Activated CD4-positive, alpha-beta T cell treated with anti-CD3 and anti-CD28 coated beads for 1 hour (primary cell): ENCODE measurements around the gene POLR3G.
A peak's percentile ranks its signal among the peaks of the same experiment; 100 is the strongest.

ENCODE experiments used
- DNase-seq: peaks from one replicate; pipeline ENCODE4 v3.0.0-alpha.2; 2020

Gene POLR3G

GRCh38 chr5:90504743-90505142 is 30.1 kb downstream of the POLR3G start:
- DNase-seq = no peak

- no peak for DNase-seq
These were observed 31.6 kb downstream of the POLR3G start for GRCh38 chr5:90506221-90506620.

GRCh38 chr5:90510438-90510837 is 35.8 kb downstream of the POLR3G start:
- DNase-seq = no peak

GRCh38 chr5:90514520-90514919 is 39.9 kb downstream of the POLR3G start:
- DNase-seq = no peak

- no peak for DNase-seq
These were observed 44.0 kb downstream of the POLR3G start for GRCh38 chr5:90518661-90519060.

- DNase-seq = no peak
These were observed 44.4 kb downstream of the POLR3G start for GRCh38 chr5:90519081-90519480.

- DNase-seq = no peak
These were observed 54.0 kb downstream of the POLR3G start for GRCh38 chr5:90528601-90529193.

- peak; percentile 95 for DNase-seq
These were observed 54.7 kb downstream of the POLR3G start, which contains the start of gene LYSMD3 for GRCh38 chr5:90529194-90529938. LYSMD3 (minus strand) TSS chr5:90529584; CDS start chr5:90525289, 4,295 bp downstream.

- no peak for DNase-seq
These were observed 55.4 kb downstream of the POLR3G start for GRCh38 chr5:90529939-90530677.

GRCh38 chr5:90530736-90531487 is 56.2 kb downstream of the POLR3G start:
- DNase-seq = no peak

- no peak for DNase-seq
These were observed 59.1 kb downstream of the POLR3G start for GRCh38 chr5:90533794-90534193.

- DNase-seq = no peak
These were observed 60.3 kb downstream of the POLR3G start for GRCh38 chr5:90534922-90535321.

- no peak for DNase-seq
These were observed 68.3 kb downstream of the POLR3G start for GRCh38 chr5:90542827-90543519.

- DNase-seq = no peak
These were observed 70.8 kb downstream of the POLR3G start for GRCh38 chr5:90545511-90545910.

GRCh38 chr5:90546216-90546837 is 71.7 kb downstream of the POLR3G start:
- no peak for DNase-seq

- DNase-seq = no peak
These were observed 72.4 kb downstream of the POLR3G start for GRCh38 chr5:90547072-90547536.

GRCh38 chr5:90548069-90548593 is 73.5 kb downstream of the POLR3G start:
- DNase-seq = no peak

- DNase-seq = no peak
These were observed 74.6 kb downstream of the POLR3G start for GRCh38 chr5:90549223-90549622.

- no peak for DNase-seq
These were observed 75.1 kb downstream of the POLR3G start for GRCh38 chr5:90549729-90550275.

- DNase-seq = no peak
These were observed 76.3 kb downstream of the POLR3G start for GRCh38 chr5:90550963-90551362.

GRCh38 chr5:90551376-90551775 is 76.7 kb downstream of the POLR3G start:
- no peak for DNase-seq
